HG03135 (cell line): Measurements from ENCODE around the gene CA4.

Experiments
- ATAC-seq: cut with Tn5 transposase; IDR thresholded peaks from one replicate; pipeline ENCODE4 v1.9.1; 2021; ENCODE audit warnings: mild to moderate bottlenecking, moderate library complexity; ENCODE audit not compliant: unreplicated experiment

The CA4 gene

GRCh38 chr17:60154616-60155426, 5.0 kb downstream of the CA4 start:
- no peak for ATAC-seq

DNA sequence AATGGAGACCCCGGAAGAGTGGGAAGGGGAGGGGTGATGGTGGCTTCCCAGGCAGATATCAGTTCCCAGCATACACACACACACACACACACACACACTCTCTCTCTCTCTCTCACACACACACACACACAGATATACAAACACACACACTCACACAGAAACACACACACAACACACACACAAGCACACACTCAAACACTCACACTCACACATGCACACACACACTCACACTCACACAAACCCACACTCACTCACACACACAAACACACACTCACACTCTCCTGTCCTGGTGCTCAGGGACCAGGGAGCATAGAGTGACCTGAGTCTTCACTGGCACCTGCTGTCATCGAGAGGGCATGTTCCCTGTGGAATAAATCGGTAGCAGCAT, 5.6 kb downstream of the CA4 start:
- ATAC-seq, result no peak

DNA sequence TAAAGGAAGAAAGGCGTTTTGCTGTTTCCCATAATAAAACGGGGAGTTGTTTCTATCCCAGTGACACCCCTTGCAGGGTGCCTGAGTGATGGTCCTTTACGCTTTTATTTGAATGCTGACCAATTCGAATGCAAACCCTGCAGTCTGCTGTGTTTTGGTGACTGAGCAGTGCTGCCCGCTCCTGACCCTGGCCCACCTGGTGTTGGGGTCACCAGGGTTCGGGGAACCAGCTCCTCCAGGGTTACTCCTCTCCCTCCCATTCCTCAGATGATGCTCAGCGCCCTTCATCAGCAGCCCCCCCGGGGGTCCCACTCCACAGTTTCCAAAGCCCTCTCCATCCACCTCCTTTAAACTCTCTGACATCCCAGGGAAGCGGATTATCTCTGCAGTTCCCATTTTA, 6.0 kb downstream of the CA4 start:
- ATAC-seq, result no peak

DNA sequence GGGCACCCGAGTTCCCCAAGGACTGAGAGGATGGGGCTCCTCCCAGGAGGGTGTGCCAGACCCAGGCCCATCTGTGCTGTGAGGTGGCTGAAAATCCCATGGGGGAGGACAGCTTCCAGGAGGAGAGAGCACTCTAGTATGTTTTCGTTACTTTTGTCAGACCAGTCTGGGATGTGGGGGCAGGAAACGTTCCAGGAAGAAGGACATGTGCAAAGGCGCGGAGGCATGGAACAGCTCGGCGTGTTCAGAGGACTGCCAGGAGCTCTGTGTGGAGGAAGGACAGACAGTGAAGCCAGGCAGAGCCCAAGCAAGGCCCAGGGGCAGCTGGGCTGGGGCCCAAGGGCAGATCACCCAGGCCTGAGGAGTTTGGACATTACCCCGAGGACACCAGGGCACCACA, 7.0 kb downstream of the CA4 start:
- ATAC-seq, result no peak

- ATAC-seq, result no peak
Measured at GRCh38 chr17:60157487-60158040, 7.8 kb downstream of the CA4 start.

DNA sequence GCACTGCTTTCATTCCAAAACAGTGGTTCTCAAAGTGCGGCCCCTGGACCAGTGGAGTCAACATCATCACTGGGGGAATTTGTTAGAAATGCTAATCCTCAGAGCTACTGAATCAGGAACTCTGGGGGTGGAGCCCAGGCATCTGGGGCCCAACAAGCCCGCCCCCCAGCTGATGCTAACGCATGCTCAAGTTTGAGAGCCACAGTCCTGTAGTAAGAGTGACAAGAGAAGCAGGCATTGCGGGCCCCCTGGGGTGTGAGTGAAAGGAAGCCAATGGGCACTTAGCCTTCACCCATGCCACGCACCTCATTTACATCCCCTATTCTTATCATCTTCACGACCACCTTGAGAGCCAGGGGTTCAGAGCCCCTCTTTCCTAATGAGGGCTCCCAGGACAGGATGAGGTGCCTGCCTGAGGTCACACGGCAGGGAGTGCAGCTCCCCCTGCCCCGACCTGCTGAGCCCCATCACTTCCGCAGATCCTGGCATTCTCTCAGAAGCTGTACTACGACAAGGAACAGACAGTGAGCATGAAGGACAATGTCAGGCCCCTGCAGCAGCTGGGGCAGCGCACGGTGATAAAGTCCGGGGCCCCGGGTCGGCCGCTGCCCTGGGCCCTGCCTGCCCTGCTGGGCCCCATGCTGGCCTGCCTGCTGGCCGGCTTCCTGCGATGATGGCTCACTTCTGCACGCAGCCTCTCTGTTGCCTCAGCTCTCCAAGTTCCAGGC, 9.1 kb downstream of the CA4 start:
- ATAC-seq, result no peak

- ATAC-seq, result no peak
Measured at GRCh38 chr17:60159479-60159866, 9.7 kb downstream of the CA4 start.

GRCh38 chr17:60160829-60161501, 11.2 kb downstream of the CA4 start:
- no peak for ATAC-seq

- ATAC-seq, result no peak
Measured at GRCh38 chr17:60161598-60162330, 12.0 kb downstream of the CA4 start.

DNA sequence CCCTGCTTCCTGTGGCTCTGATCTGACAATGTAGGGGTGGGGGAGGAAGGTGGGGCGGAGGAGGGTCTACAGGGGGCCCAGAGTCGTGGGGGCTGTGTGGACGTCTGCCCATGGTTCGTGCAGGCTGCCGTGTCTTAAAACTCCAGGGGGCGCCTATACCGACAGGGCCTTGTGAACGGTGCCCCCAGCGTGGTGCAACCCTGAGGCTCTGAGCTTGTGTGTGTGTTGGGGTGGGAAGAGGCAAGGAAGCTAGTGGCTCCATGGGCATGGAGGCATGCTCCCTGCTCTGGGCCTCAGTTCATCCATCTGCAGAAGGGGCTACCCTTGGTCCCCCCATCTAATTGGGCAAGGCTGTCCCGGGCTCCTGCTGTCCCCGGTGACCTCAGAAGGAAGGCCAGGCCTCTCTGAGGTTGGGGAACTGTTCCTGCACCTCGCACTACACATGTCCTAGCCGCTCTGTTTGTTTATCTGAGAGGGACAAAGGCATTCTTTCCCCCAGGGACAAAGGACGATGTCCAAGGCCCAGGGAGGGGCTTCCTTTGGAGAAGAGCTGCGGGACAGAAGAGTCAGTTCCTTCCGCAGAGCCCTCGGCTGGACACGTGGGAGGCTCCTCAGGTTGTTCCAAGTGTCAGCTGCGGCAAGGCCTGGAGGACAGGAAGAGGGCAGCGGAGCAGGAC, 13.5 kb downstream of the CA4 start:
- no peak for ATAC-seq

- ATAC-seq, result no peak
Measured at GRCh38 chr17:60164164-60164563, 14.4 kb downstream of the CA4 start.

- no peak for ATAC-seq
Measured at GRCh38 chr17:60164697-60165096, 14.9 kb downstream of the CA4 start.

GRCh38 chr17:60165223-60165622, 15.4 kb downstream of the CA4 start:
- no peak for ATAC-seq

DNA sequence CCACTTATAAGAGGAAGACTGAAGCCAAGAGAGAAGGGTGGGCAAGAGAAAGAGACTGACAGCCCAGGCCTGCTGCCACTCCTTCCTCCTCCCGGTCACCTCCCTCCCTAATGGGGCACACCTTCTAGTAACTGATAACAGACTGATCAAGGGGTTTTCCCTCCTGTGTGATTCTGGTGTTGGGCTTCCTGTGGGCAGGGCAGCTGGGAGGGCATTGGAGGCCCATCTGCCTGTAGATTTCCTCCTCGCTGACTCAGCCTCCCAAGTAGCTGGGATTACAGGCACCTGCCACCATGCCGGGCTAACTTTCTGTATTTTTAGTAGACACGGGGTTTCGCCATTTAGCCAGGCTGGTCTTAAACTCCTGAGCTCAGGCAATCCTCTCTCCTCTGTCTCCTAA, 16.2 kb downstream of the CA4 start:
- ATAC-seq, result no peak

DNA sequence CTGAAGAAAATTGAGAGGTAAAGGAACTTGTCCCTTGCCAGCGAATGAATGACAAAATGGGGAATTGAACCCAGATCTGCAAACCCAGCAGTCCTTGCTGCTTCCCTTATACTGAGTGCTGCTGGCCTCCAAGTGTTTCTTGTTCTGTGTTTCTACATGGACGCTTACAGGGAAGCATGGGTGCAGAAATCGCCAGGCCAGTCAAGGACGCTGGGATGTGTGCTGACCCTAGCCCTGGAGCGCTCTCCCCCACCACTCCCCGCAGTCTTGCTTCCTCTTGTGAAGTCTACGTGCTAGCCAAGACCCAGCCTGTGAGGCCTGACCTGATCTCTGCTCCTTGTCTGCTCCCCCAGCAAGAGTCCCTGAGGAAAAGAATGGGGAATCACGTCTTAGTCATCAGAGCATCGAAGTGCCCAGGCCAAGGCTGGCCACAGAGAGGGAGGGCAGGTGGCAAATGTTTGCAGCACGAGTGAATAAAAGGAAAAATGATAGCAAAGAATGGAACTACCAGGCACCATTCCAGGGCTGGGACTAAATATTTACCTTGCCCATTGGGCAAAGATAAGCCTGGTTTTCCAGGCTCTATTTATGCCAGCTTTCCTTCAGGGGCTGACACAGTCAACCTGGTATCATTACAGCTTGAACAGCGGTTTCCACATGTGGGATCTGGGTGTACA, 17.4 kb downstream of the CA4 start:
- no peak for ATAC-seq

GRCh38 chr17:60168654-60169053, 18.9 kb downstream of the CA4 start:
- ATAC-seq, result no peak

- no peak for ATAC-seq
Measured at GRCh38 chr17:60169921-60170817, 20.4 kb downstream of the CA4 start.

GRCh38 chr17:60170835-60171752, 21.3 kb downstream of the CA4 start:
- no peak for ATAC-seq
